Measurements from ENCODE around the gene ARSB.
"Not testable (repeated sequence)": the region's sequence is repeated elsewhere in the genome, so short reads cannot be mapped to it uniquely, and the experiment has no call there.

The ARSB gene

DNA sequence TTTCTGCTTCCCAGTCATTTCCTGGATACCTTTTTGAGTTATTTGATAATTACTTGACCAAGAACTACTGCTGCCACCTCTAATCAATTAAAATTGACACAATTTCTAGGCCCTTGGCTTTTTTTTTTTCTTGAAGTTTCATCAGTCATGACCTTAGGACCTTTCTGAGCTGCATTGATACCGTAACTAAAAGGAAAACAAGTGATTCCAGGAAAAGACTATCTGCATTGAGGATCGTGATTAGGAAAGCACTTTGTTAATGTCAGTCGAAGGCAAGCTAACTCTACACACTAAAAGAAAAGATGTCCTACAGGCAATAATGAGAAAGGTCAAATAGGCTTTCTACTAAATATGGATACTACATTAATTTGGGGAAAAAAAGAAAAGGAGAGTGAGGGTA, 69.9 kb downstream of the ARSB start:
- DNase-seq (ENCODE audit: low read depth), result no peak
- H3K4me3 ChIP-seq (ENCODE audit: low read length), result no peak overlapping the region
- TF ChIP-seq, protein P1, sequence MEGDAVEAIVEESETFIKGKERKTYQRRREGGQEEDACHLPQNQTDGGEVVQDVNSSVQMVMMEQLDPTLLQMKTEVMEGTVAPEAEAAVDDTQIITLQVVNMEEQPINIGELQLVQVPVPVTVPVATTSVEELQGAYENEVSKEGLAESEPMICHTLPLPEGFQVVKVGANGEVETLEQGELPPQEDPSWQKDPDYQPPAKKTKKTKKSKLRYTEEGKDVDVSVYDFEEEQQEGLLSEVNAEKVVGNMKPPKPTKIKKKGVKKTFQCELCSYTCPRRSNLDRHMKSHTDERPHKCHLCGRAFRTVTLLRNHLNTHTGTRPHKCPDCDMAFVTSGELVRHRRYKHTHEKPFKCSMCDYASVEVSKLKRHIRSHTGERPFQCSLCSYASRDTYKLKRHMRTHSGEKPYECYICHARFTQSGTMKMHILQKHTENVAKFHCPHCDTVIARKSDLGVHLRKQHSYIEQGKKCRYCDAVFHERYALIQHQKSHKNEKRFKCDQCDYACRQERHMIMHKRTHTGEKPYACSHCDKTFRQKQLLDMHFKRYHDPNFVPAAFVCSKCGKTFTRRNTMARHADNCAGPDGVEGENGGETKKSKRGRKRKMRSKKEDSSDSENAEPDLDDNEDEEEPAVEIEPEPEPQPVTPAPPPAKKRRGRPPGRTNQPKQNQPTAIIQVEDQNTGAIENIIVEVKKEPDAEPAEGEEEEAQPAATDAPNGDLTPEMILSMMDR (conservative IDR thresholded peaks at IDR 0.05; ENCODE audit: low read length), result no peak

DNA sequence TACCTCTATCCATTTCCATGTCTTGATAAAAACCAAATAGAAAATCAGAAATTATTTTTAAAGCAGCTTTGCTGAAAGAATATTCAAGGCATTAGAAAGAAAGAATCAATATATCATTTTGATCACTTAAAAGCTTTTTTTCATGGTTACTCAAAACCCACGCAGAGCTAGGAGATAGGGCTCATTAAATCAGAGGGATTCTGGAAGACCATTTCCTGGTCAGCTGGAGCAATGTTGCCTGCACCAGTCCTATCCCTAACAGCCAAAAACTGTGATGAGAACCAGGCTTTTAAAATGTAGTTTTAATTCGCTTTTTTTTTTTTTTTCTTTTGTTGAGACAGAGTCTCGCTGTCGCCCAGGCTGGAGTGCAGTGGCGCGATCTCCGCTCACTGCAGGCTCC, 72.3 kb downstream of the ARSB start:
- TF ChIP-seq, protein P1 (conservative IDR thresholded peaks at IDR 0.05; ENCODE audit: low read length), result no peak
- H3K4me3 ChIP-seq (ENCODE audit: low read length), result no peak overlapping the region
- DNase-seq (ENCODE audit: low read depth), result no peak

DNA sequence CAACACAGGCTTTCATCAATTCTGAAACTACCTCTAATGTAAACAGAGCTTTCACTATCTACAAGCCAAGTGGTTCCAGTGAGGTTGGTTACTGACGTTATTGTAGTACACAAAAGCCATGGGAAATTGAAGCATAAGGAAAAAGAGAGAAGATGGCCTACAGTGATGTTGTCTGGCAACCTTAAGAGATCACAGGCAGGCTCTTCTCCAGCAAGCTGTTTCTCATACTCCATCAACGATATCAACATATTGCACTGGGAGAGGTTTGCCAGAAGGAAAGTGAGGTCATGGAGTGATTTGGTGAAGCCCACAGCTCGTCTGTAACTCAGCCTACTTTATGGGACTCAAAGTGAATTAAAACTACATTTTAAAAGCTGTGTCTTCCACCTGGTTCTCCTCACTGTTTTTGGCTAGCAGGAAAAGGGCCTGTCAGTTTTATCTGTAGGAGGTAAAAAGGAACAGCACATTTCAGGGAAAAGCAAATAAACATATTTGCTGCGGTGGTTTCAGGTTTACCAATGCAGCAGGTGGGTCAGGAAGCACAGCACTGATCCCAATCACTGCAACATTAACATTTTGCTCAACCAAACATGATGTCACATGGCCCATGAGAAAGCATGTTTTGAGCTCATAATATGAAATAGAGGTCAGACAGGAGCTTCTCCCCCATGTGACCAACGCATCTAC, 72.9 kb downstream of the ARSB start:
- DNase-seq (ENCODE audit: low read depth), result no peak

DNA sequence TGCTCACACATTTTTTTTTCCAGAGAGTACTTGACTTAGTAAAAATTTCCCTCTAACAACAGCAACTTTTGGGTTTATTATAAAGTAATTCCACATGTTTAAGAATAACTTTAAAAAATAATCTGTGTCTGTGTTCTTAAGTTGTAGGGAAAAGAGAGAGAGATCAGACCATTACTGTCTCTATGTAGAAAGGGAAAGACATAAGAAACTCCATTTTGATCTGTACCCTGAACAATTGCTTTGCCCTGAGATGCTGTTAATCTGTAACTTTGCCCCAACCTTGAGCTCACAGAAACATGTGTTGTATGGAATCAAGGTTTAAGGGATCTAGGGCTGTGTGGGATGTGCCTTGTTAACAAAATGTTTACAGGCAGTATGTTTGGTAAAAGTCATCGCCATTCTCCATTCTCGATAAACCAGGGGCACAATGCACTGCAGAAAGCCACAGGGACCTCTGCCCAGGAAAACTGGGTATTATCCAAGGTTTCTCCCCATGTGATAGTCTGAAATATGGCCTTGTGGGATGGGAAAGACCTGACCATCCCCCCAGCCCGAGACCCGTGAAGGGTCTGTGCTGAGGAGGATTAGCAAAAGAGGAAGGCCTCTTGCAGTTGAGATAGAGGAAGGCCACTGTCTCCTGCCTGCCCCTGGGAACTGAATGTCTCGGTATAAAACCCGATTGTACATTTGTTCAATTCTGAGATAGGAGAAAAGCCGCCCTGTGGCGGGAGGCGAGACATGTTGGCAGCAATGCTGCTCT, 75.7 kb downstream of the ARSB start:
- H3K4me3 ChIP-seq (ENCODE audit: low read length); DNase-seq (ENCODE audit: low read depth): not testable (repeated sequence)

More for the DNA sequence above, 72.9 kb downstream of the ARSB start:
- TF ChIP-seq, protein P1 (conservative IDR thresholded peaks at IDR 0.05; ENCODE audit: low read length), result no peak
- no peak overlapping the region for H3K4me3 ChIP-seq (ENCODE audit: low read length)

DNA sequence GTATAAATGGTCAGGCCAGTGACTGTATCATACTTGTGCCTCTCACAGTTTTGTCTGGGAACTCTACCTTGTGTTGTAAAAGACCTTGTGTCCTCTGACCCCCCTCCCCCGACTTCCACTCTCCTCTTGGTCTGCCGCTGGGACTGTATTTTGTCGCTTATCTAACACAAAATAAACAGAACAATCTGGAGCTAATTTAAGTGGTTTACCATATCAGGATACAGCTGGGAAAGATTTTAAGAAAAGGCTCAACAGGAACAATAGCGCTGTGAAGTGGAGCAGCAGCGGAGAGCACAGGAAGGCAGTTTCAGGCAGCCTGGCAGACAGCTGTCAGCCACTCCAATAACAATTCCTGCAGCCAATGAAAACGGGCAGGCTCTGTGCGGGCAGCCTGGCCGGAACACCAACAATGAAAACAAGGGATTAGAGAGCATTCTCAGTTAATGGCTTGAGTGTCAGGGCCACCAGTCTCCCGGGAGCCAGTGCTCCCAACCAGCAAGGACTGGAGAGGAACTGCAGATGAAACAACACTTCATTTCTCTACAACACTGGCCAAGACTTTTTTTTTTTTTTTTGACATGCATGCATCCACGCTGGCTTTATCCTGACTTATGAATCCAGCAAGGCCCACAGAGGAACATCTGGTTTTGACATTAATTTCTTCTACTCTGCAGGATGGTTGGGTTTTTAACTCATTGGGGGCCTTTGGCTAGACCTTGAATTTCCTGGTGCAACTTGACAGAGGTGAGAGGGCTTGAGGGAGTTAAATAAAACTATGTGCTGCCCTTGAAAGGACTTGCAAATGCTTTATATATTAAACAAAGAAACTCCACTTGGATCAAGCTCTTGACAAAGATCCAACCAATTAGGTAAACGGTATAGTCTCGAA, 76.7 kb downstream of the ARSB start:
- TF ChIP-seq, protein P1 (conservative IDR thresholded peaks at IDR 0.05; ENCODE audit: low read length), result peak; percentile 3; the same call in 1 of the 2 replicates
- H3K4me3 ChIP-seq (ENCODE audit: low read length), result peak overlapping the region; percentile 47
- peak; percentile 65 for DNase-seq (ENCODE audit: low read depth)

DNA sequence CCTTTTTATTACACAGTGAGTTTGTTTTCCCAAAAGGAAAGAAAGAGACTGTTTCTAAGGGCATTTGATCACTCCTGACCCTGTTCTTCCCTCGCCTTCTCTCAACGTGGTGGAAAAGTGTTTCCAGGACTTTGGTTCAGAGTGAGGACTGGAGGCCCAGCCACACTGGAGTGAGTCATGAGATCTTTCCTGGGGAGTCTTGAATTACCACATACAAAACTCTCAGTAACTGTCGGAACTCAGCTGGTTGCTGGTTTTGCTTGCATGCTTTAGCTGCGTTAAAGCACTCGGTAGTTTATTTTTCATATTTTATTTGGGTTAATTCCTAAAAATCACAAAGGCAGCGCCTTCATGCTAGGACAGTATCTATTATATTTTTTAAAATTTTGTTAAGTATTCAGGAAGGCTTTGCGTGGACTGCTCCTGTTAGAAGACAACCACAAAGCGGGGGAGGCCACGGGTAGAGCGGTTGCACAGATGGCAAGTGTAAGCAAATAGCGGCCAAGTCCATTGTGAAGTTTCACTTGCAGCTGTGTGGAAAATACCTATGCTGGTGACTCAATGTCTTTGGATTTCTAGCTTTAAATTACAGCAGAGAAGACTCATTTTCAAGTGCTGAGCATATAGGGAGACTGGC, 77.7 kb downstream of the ARSB start:
- TF ChIP-seq, protein P1 (conservative IDR thresholded peaks at IDR 0.05; ENCODE audit: low read length), result no peak
- H3K4me3 ChIP-seq (ENCODE audit: low read length), result peak overlapping the region; percentile 47
- peak; percentile 91 for DNase-seq (ENCODE audit: low read depth)

Measured in AG10803 (cell line).